CD14-positive monocyte (primary cell): ENCODE data around the gene OR11H6. TPM values are rescaled to one million over a fixed set of nuclear protein-coding genes. Genes with fewer than 3 reads are reported as not detected.

Source experiments
- DNase-seq, 3 donors: peaks; one replicate each; pipeline ENCODE4 v3.0.0-alpha.2; 2011 to 2022
- H2AFZ ChIP-seq: 2 replicates; pipeline ENCODE4 v1.6.0; 2012; ENCODE audit warnings: mild to moderate bottlenecking, low read depth, low read length, inconsistent platforms; ENCODE audit not compliant: insufficient read depth, poor library complexity, severe bottlenecking
- H3K27ac ChIP-seq, 2 donors: 1 replicate in 1 of 2; 2 replicates in 1 of 2; pipeline ENCODE4 v1.5.1; 2012 to 2013; ENCODE audit warnings: low read length in 2 of 2, control low read depth in 1 of 2, inconsistent platforms in 1 of 2, low read depth in 1 of 2, mild to moderate bottlenecking in 1 of 2
- H3K27me3 ChIP-seq, 2 donors: one replicate each; pipeline versions ENCODE4 v1.6.0 to v1.6.1; 2011 to 2013; ENCODE audit warnings: low read length in 2 of 2; ENCODE audit not compliant: control insufficient read depth in 2 of 2, insufficient read depth in 2 of 2
- H3K36me3 ChIP-seq, 2 donors: replicated peaks in 1 of 2; 1 replicate in 1 of 2; 2 replicates in 1 of 2; pipeline versions ENCODE4 v1.5.1 to v1.6.1; 2012 to 2013; ENCODE audit warnings: low read length in 2 of 2, control low read depth in 1 of 2, inconsistent platforms in 1 of 2, mild to moderate bottlenecking in 1 of 2; ENCODE audit not compliant: insufficient read depth in 2 of 2, control insufficient read depth in 1 of 2
- H3K4me1 ChIP-seq, 2 donors: 1 replicate in 1 of 2; 2 replicates in 1 of 2; pipeline versions ENCODE4 v1.5.1 to v1.6.1; 2012 to 2013; ENCODE audit warnings: low read length in 2 of 2, control low read depth in 1 of 2, inconsistent platforms in 1 of 2, mild to moderate bottlenecking in 1 of 2, moderate library complexity in 1 of 2; ENCODE audit not compliant: insufficient read depth in 2 of 2, control insufficient read depth in 1 of 2
- H3K4me2 ChIP-seq: replicated peaks from 2 replicates; pipeline ENCODE3; 2012; ENCODE audit warnings: low read length, moderate library complexity, mild to moderate bottlenecking; ENCODE audit not compliant: poor library complexity, severe bottlenecking; ENCODE audit errors: extremely low read depth
- H3K4me3 ChIP-seq, 3 experiments: fragments of 200-600 bp in 1 of 3; sonication (generic) in 1 of 3; replicated peaks in 1 of 3; 1 replicate in 2 of 3; 2 replicates in 1 of 3; pipeline ENCODE4 v1.5.1; 2011 to 2013; ENCODE audit warnings: low read length in 3 of 3, mild to moderate bottlenecking in 3 of 3, control low read depth in 2 of 3, low read depth in 2 of 3, inconsistent platforms in 1 of 3, moderate library complexity in 1 of 3
- H3K79me2 ChIP-seq: 2 replicates; pipeline ENCODE4 v1.6.0; 2012; ENCODE audit warnings: mild to moderate bottlenecking, control low read depth, inconsistent platforms, low read length, moderate library complexity; ENCODE audit not compliant: insufficient read depth
- H3K9ac ChIP-seq: 2 replicates; pipeline ENCODE4 v1.6.0; 2017; ENCODE audit warnings: low read length, mild to moderate bottlenecking; ENCODE audit not compliant: insufficient read depth, poor library complexity, severe bottlenecking
- H3K9me3 ChIP-seq, 2 donors: replicated peaks in 1 of 2; 1 replicate in 1 of 2; 2 replicates in 1 of 2; pipeline versions ENCODE4 v1.5.1 to v1.6.1; 2012 to 2013; ENCODE audit warnings: low read length in 2 of 2, control low read depth in 1 of 2; ENCODE audit not compliant: control insufficient read depth in 1 of 2, insufficient read depth in 1 of 2
- H4K20me1 ChIP-seq: 2 replicates; pipeline ENCODE4 v1.6.0; 2012; ENCODE audit warnings: mild to moderate bottlenecking, low read length, control low read depth, moderate library complexity; ENCODE audit not compliant: insufficient read depth
- H3K27ac Mint-ChIP-seq, 7 donors: one replicate each; pipeline ENCODE4 v1.8.0; 2020; ENCODE audit warnings: mild to moderate bottlenecking in 7 of 7, mixed read lengths in 7 of 7, moderate library complexity in 6 of 7, inconsistent platforms in 2 of 7
- H3K27me3 Mint-ChIP-seq, 3 donors: one replicate each; pipeline ENCODE4 v1.8.0; 2021 to 2022; ENCODE audit warnings: low read depth in 3 of 3, mild to moderate bottlenecking in 3 of 3, mixed read lengths in 3 of 3, moderate library complexity in 3 of 3, inconsistent platforms in 1 of 3
- H3K36me3 Mint-ChIP-seq, 2 donors: one replicate each; pipeline ENCODE4 v1.8.0; 2020; ENCODE audit warnings: mixed read lengths in 2 of 2, inconsistent platforms in 1 of 2, mild to moderate bottlenecking in 1 of 2
- H3K4me1 Mint-ChIP-seq: one replicate; pipeline ENCODE4 v1.8.0; 2020; ENCODE audit warnings: mild to moderate bottlenecking, mixed read lengths
- H3K4me3 Mint-ChIP-seq, 2 donors: one replicate each; pipeline ENCODE4 v1.8.0; 2020; ENCODE audit warnings: mild to moderate bottlenecking in 2 of 2, mixed read lengths in 2 of 2, moderate library complexity in 1 of 2
- H3K9me3 Mint-ChIP-seq, 7 donors: one replicate each; pipeline ENCODE4 v1.8.0; 2020 to 2022; ENCODE audit warnings: mixed read lengths in 7 of 7, mild to moderate bottlenecking in 6 of 7, moderate library complexity in 6 of 7, inconsistent platforms in 2 of 7
- CTCF ChIP-seq: fragments of 200-600 bp; IDR thresholded peaks from one replicate; pipeline ENCODE4 v1.8.0; 2022; ENCODE audit warnings: antibody characterized with exemption, mild to moderate bottlenecking
- WGBS: methylation state at CpG from one replicate; pipeline ENCODE4 v1.1.5; 2013; ENCODE audit warnings: missing lambda C conversion rate; ENCODE audit not compliant: insufficient coverage; 5-methylcytosine and 5-hydroxymethylcytosine counted together
- intact Hi-C, 2 donors: fragments of 100-400 bp; cut with micrococcal nuclease; formaldehyde crosslinking; loops; one replicate each; pipeline versions ENCODE4 v1.15.0 to v1.15.1; 2023
- polyA plus RNA-seq, 3 donors: library from polyadenylated mRNA; depleted of rRNA in 1 of 3; unstranded in 2 of 3; stranded (reverse) in 1 of 3; fragments of 300-500 nt in 2 of 3; fragments of >200 nt in 1 of 3; fragmentation: Illumina TruSeq in 2 of 3; gene quantifications; 1 replicate in 2 of 3; 2 replicates in 1 of 3; pipeline ENCODE4 v1.2.3, GENCODE V29; 2012 to 2021

OR11H6 gene
- polyA plus RNA-seq, 3 donors = not detected

GRCh38 chr14:20195911-20196310 is 27.6 kb upstream of the OR11H6 start:
- TF ChIP-seq CTCF = no peak
- H2AFZ ChIP-seq = no peak overlapping the region
- H3K27ac Mint-ChIP-seq = no peak overlapping the region
- H3K4me3 Mint-ChIP-seq = no peak overlapping the region
- no peaks in the 10 kb centered on the region for H3K36me3 ChIP-seq
- H3K4me1 Mint-ChIP-seq = peaks cover 11% of the 10 kb centered on the region
- H3K4me2 ChIP-seq = no peak overlapping the region
- no peaks in the 10 kb centered on the region for H3K79me2 ChIP-seq
- no peak for DNase-seq
- no peaks in the 10 kb centered on the region for H3K27me3 ChIP-seq
- H3K4me3 ChIP-seq = no peak overlapping the region
- H3K9ac ChIP-seq = no peak overlapping the region
- no peaks in the 10 kb centered on the region for H3K9me3 ChIP-seq
- H3K9me3 Mint-ChIP-seq = no peaks in the 10 kb centered on the region
- 58% methylated on average over 2 of the region's 2 CpGs for WGBS
- H3K27me3 Mint-ChIP-seq = peaks cover 2 to 13% (median 3%) of the 10 kb centered on the region in 3 donors
- intact Hi-C loops = no loop called here
- no peaks in the 10 kb centered on the region for H3K36me3 Mint-ChIP-seq
- peaks cover 4 to 5% of the 10 kb centered on the region in 2 donors for H3K4me1 ChIP-seq
- H3K27ac ChIP-seq = no peak overlapping the region
- H4K20me1 ChIP-seq = no peaks in the 10 kb centered on the region

- TF ChIP-seq CTCF = no peak
- DNase-seq = peak in 2 of 3 donors; percentile 15 to 25
- Histone ChIP-seq H3K4me3 (no peak overlapping the region), H3K4me2 (no peak overlapping the region), H3K9me3 (no peaks in the 10 kb centered on the region), H3K4me1 (peaks cover 4 to 5% of the 10 kb centered on the region in 2 donors), H3K27me3 (no peaks in the 10 kb centered on the region), H3K27ac (no peak overlapping the region), H3K36me3 (no peaks in the 10 kb centered on the region), H3K9ac (no peak overlapping the region), H2AFZ (no peak overlapping the region), H3K79me2 (no peaks in the 10 kb centered on the region), H4K20me1 (no peaks in the 10 kb centered on the region)
- Mint-ChIP-seq H3K9me3 (no peaks in the 10 kb centered on the region), H3K27ac (peak overlapping the region in 1 of 7 donors; percentile 60), H3K27me3 (peaks cover 2 to 7% (median 3%) of the 10 kb centered on the region in 3 donors), H3K36me3 (no peaks in the 10 kb centered on the region), H3K4me3 (peak overlapping the region in 1 of 2 donors; percentile 18), H3K4me1 (peaks cover 11% of the 10 kb centered on the region)
- intact Hi-C loops = no loop called here
- 37% methylated on average over 3 of the region's 6 CpGs for WGBS
These were observed 26.1 kb upstream of the OR11H6 start for GRCh38 chr14:20197459-20197858.
